DMS 273 treated with DMSO at 0.1 percent for 48 hours (cell line): ENCODE results near the gene FAM131B.
"Not testable (repeated sequence)": the region's sequence is repeated elsewhere in the genome, so short reads cannot be mapped to it uniquely, and the experiment has no call there.

Experiments used
- DNase-seq: peaks from one replicate; lab custom pipeline; 2025; lab: John Stamatoyannopoulos, UW

The FAM131B gene

DNA sequence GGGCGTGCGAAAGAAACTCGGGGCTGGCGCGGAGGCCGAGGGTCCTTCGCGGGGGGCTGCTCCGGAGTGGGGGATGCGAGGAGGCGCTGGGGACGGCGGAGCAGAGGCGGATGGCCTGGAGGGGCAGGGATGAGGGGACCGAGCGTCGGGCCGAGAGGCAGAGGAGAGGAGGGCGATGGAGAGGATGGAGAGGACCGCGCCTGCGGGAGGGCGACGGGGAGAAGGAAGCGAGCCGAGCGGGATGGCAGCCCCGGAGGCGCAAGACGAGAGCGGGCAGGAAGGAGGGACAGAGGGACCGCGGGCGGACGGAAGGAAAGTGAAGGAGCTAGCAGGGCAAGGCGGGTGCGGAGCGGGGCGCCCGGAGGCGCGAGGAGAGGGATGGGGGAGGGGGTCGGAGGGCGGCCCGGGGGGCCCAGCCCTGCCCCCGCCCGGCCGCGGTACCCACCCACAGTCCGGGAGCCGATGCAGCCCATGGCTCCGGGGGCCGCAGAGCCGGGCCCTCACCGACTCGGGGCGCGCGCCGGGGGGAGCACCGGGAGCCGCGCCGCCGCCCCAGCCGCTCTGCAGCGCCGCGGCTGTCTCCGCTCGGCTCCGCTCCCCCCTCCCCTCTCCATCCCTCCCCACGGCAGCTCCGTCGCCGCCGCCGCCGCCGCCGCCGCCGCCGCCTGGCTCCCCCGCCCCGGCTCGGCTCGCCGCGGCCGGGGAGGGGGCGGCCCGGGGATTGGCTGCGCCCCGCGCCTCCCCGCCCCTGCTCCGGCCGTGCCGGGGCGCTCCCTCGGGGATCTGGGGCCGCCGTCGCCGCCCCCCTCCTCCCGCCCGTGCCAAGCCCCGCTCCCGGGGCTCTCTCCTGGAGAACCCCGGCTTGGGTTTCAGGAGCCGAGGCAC is at the start of gene FAM131B:
Gene FAM131B, minus strand, starts transcription at position 583 of the 885 bp plus-strand sequence. Its CDS starts 110 bp downstream, at position 473.
- DNase-seq = no peak

DNA sequence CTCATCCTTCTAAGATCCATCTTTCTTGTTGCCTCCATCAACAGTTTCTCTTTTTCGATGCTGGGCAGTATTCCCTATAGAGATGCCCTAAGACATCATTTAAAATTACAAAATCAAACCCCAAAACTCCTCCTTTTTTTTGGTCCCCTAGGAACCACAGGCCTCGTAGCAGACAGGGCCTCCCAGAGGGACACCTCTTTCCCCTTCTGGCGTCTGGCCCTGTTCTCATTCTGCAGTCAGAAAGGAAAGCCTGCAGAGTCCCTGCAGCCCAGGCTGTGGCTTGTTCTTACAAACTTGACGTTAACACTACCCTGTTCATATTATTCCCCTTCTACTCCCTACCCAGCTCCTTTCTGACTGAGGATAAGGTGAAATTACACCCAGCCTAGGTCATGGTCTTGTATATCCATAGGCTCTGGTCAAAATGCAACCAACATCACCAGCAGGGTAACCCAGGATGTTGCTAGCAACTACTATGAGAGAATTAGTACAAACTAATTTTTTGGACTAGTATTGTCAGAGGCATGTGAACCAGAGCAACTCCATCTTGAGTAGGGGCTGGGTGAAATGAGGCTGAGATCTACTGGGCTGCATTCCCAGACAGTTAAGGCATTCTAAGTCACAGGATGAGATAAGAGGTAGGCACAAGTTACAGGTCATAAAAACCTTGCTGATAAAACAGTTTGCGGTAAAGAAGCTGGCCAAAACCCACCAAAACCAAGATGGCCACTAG is 49.6 kb upstream of the FAM131B start:
- no peak for DNase-seq

DNA sequence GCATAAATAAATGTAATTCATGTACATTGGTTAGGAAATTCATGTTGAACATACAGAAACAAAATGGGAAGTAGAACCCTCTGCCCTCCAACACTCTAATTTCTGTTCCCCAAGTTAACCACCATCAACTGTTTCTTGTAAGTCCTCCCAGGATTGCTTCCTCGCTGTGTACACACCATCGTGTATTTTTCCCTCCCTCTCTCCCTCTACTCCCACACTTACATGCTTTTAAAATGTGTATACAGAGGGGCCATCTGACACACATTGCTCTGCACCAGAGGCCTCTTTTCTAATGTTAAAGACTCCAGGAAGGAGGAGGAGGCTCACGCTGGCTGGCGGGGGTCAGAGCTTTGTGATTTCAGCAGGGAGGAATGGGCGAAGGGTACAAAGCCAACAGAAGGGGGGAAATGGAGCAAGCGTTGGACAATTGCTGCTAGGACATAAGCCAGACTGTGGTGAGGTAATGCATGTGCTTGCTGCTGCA is 48.0 kb upstream of the FAM131B start:
- no peak for DNase-seq

DNA sequence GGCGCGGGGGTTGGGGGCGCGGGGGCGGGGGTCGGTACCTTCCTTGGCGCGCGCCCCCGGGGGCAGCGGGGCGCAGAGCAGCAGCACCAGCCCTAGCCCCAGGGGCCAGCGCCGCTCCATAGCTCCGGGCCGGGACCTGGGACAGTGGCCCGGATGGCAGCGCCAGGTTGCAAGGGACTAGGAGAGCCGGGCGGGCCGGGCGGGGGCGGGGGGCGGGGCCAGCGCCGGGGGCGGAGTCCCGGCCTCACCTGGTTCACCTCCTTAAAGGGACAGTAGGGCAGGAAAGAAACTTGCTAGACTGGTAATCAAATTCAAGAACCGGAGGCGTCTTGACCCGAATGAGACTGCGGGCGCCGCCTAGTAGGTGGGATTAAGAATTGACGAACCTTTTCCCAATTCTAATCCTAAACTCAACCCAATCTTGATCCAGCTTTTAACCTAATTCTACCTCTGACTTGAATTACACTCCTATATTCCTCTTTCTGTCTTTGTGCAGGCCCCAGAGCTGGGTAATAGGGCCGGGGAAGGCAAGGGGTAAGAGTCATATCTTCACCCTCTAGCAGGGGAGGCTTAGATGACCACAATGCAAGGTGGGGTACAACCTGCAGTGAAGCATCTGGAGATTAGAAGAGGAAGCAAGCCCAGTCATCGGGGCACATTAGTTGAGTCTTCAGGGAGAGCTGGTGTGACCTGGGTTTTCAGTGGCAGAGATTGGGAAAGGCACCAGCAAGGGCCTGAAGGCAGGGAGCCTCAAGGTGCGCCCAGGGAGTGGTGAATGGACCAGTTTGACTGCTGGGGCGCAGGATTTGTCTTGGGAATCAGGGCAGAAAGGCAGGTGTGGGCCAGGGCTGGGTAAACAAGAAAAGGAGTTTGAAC is 46.4 kb upstream of the FAM131B start, which contains the start of gene EPHA1:
Gene EPHA1, minus strand, starts transcription at position 171 of the 876 bp plus-strand sequence. Its CDS starts 51 bp downstream, at position 120.
- DNase-seq = no peak

DNA sequence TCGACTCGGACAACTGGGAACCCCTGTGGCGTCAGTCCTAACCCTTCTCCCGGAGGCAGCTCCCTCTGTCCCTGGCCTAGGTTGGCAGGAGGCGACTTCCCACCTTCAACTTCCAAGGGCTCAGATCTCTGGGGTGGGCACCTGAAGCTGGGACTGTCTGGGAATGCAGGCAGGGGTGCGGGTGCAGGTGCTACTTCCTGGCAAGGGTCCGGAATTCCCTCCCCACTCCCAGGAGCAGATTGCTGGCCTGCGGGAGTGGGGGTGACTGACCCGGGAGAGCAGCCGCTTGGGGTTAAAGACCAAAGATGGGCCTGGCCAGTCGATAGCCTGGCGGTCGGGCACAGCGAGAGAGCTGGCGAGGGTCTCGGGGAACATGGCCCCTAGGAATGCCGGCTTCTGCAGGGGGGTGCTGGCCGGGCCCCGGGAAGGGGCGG is 45.8 kb upstream of the FAM131B start:
- no peak for DNase-seq

DNA sequence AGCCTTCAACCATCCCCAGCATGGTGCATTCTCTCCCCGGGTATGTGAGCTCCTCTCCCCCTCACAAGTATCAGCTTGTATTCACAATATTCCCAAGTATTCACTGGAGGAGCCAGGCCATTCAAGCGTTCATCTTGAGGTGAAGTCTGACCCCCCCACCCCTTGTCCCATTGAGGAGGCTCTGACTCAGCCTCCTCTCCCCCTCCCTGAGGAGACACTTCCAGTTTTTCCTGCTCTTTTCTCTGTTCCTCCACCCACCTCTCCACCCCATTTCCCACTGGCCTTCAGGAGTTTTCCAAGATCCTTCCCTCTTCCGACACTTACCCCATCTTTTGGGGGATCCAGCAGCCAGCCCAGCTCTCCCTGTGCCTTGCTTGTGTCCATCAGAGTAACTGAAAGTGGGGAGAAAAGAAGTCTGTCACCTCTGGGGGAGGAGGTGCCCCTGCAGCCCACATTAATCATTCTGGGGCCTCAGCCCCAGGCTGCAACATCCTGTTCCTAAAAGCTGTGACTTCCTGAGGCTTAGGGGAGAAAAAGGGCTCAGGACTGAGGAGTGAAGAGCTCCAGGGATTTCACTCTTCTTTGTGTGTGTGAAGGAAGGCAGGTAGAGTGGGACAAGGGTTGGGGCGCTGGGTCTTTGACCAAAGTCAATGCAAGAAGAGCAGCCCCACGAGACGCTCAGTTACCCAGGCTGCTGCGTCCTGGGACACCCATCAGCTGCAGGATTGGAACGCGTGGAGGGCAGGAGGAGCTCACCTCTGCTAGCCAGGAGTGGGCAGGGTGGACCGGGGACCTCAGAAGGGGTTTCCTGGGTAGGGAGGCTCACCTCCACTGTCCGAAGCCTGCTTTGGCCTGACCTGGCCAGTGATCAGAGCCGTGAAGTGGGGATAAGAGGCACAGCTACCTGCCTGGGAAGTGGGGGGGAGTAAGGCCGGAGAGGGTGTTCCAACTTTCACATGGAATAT is 45.1 kb upstream of the FAM131B start:
- DNase-seq = no peak

DNA sequence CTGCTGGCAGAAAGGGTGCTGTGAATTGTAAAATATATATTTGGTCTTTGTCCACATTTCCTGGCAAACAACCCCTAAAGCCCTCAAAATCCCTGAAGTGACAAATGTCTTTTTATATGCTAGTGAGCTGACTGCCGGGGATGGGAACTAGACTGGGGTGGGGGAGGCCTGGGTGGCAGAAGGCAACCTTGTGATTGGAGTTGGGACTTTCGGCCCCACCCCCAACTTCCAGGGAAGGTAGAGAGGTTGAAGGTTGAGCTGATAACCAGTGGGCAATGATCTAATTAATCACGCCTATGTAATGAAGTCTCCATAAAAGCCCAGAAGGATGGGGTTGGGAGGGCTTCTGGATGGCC is 43.5 kb upstream of the FAM131B start:
- no peak for DNase-seq

DNA sequence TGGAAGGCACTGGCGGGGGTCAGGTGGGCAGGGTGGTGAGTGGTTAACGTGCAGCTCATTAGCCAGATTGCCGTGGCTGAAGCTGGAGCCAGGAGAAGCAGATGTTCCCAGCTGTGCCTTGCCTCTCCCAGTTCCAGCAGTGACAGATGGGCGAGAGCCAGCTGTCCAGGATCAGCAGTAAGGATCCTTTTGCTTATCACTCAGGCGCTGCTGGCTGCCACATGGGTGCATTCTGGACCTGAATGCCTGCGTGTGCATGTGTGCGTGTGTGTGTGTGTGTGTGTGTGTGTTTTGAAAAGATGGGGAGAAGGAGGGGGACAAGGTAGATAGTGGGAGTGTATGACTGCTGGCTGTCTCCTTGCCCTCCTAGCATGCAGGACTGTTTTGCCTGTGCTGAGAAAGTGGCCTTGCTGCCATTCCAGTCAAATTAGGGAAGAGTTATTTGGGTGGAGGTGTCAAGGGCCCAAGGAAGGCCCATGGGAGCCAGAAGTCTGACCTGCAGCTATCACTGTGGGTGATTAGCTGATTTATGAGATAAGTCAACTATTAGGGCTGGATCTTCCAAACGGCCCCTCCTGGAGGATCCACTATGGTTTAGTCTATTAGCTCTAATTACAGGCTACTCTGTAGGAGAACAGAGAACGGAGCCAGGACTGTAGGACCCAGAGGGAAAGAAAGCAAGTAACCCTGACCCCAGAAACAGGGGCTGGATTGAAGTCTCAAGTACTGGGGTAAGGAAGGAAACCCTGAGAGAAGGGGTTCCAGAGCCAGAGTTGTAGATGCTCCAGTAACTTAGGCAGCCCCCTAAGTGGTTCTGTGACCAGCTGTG is 42.9 kb upstream of the FAM131B start:
- DNase-seq = peak; percentile 56

DNA sequence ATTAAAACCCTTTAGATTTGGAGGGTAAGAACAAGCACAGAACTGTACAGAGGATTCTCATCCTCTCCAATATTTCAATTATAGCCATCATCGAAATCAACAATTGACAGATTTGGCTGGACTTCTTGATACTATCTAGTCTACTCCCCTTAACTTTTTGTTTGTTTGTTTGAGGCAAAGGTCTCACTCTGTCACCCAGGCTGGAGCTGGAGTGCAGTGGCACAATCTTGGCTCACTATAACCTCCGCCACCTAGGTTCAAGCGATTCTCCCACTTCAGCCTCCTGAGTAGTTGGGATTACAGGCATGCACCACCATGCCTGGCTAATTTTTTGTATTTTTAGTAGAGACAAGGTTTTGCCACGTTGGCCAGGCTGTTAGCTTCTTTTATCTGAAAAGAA is 39.7 kb upstream of the FAM131B start:
- not testable (repeated sequence) for DNase-seq

DNA sequence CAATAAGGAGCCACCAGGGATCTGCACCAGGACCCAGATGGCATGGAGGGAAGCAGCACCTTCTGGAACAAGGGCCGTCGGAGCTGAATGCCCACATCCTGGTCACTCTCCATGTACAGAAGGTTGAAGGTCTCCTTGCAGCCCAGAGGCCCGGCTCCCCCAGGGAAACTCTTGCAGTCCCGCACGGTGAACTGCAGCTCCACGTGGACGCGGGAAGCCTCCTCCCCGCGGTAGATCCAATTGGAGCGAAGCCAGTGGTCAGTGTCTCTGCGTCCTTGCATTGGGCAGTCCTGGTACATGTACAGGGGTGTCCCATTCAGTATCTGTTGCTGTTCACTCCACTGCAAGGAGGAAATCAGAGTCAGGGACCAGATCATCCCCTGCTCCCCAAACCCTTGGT is 38.8 kb upstream of the FAM131B start:
- no peak for DNase-seq

DNA sequence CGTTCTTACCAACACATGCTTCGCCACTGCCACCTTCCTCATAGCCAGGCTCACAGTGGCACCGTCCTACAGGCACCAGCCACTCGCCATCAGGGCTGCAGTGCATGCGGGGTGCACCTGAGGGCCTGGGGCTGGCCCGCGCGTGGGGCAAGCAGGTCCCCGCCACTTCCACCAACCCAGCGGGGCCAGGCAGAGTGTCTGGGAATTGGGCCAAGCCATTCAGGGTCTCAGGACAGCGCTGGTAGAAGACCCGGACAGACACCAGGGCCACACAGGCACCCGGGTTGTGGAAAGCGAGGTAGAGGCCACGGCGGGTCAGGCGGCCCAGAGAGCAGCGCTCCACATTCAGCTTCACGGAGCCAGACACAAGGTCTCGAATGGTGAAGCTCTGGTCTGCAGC is 37.1 kb upstream of the FAM131B start:
- no peak for DNase-seq

DNA sequence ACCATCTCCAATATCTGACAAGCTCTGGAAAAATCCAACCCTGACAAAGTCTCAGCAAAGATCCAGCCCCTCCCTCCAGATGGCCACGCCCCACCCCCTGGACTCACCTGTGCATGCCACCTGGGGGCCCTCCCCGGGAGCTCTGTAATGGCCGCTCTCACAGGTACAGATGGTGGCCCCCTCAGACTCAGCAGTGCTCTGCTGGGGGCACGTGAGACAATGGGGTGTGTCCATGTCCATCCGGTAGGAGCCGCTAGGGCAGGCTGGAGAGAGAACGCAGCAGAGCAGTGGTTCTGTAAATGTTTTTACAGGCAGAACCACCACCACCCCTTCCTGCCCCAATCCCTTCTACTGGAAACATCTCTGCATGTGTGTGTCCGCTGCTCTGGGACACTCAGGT is 36.6 kb upstream of the FAM131B start:
- no peak for DNase-seq

DNA sequence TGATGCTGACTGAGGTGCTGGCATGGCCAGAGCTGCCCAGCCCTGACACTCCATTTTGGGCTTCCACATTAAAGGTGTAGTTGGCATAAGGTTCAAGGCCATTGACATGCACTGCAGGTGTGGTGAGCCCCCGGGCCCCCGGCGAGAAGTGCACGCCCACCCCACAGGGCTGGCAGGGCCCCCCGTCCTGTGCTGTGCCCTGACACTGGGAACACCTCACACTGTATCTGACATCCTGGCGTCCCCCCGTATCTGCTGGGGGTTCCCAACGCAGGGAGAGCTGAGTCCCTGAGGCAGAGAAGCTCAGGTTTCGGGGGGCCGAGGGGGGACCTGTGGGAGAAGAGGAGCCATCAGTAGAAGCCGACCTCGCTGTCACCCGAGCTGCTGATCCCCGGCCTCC is 36.1 kb upstream of the FAM131B start:
- no peak for DNase-seq

DNA sequence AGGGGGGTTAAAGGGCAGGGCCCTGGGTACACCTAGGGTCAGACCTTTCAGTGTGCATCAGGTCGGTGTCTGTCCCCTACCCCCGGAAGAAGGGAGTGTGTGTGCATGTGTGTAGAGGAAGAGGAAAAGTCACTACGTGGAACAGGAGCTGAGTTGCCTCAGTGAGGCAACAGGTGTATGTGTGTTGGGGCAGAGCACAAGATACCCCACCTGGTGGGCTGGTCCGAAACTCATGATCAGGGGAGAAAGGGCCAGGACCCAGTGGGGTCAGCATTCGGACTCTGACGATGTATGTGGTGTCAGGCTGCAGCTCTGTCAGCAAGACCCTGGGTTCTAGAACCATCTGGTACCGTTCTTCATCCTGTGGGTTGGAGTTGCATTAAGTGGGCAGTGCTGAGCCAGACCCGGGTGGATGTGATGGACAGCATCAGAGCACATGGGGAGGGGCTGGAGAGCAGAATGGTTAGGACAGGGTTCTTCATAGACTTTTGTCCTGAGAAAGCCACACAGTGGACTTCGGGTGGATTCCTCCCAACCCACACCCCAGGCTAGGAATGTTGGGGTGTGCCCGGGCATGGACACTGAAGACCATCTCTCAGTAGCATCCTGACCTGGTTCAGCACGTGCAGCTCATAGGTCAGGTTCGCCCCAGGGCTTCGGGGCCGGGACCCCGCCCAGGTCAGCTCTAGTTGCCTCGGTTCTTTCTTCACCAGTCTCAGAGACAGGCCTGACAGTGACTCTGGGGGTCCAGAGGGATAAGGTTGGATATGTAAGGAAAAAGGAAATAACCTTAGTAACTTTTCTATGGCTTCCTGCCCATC is 35.4 kb upstream of the FAM131B start:
- no peak for DNase-seq

DNA sequence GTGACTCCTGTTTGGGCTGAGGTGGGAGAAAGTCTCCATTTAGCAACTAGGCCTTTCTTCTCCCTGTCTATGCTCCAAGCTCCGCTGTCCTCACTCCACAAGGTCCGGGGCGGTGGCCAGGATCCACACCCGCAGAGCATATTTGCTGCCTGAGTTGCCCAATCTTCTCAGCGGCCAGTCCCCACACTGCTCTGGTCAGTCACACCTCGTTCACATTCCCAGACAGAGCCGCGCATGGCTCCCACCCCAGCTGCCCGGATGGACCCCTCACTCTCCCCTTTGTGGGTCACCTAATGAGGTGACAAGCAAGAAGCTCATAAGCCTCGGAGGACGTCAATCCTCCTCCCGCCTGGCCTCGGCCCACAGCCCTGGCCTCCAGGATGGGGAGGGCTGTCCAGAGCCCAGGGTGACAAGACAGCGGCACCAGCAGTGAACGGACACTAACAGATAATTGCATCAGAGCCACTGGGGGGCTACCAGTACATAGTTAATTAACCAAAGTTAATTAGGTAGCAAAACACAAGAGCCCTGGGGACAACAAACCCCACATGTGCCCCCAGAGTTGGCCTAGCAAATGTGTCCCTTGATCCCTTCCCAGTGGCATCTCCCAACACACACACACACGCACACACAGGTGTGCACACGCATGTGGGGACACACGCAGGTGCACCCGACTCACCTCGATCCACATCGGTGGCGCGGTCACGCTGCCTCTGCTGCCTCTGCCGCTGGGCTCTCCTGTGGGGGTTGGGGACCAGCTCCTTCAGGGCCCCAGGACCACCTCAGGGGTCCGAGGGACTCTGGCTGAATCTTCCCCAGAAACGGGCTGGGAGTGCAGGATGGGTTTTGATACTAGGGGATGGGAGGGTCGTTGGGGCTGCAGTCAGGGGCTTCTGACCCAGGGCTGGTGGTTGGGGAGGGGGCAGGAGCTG is 34.4 kb upstream of the FAM131B start:
- DNase-seq = no peak

DNA sequence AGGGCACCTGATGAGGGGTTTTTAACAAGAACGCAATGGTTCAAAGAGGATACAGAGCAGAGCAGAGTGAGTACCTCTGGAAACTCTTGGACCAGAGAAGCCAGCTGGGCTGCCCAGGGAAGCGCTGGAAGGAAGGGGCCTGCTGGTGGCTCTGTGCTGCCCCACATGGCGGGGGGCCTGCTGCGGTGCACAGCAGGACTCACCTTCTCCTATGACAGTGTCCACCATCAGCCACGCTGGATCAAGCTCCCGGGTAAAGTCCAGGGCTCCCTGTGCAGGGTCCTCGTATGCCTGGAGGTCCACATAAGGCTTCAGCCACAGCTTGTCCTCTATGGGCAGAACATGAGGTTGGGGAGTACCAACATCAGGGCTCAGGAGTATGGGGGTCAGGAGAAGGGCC is 33.7 kb upstream of the FAM131B start:
- no peak for DNase-seq

DNA sequence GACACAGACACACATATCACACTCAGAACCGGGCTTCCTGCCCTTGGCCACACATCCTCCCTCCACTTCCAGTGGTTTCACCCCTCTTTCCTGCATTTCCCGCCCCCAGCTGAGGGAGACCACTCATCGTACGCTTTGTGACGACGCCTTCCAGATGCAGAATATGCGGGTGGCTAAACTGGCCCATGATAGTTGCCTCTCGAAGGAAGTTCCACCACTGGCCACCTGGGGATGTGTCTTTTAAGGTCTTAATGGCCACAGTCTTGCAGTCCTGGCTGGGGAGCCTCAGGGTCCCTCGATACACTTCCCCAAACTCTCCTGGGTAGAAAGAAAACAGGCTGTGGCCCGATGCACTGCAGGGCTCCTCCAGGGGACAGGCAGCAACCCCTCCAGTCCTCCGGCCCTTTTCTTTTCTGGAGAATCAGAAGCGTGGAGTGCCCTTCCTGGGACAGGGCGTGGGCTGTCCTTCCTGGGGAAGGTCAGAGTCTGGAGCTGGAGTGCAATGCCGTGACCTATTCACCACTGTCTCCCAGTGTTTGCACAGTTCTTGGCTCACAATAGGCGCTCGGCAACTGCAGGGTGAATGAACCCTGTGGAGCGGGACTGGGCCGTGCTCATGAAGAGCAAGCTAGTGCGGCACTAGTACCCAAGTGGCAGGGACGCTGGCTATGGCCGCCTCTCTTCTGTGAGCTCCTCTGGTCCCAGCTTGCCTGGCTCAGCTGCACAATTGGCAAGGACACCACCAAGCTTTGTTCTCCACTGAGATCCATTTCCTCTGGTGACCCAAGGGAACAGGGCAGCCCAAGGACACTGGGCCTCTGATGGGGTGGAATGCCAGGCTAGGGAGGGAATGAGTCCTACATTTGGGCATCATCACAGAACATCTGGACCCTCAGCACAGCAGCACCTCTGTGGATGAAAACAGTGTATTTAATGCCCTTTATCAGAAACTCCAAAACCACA is 33.0 kb upstream of the FAM131B start:
- no peak for DNase-seq
